ENCODE measurements around the gene GPRC5C. TPM values are rescaled to one million over a fixed set of nuclear protein-coding genes. Genes with fewer than 3 reads are reported as not detected.

Gene GPRC5C
- total RNA-seq, 1 experiment from 2014 or later: 83.2 TPM

GRCh38 chr17:74389937-74390679 lies 41.8 kb upstream of the GPRC5C start:
- Histone ChIP-seq H3K4me1 (0 out of 2 replicates have a peak, but pooled peaks cover 9% of the 10 kb centered on the region), H3K4me3 (ENCODE audit: low read depth, low read length) (no peak overlapping the region), H3K9me3 (no peaks in the 10 kb centered on the region), H3K36me3 (ENCODE audit: control insufficient read depth, insufficient read depth, low read length) (no peaks in the 10 kb centered on the region), H3K27me3 (replicated peaks; ENCODE audit: control insufficient read depth, insufficient read depth, low read length) (no peaks in the 10 kb centered on the region)
- Mint-ChIP-seq H3K9me3 (ENCODE audit: unreplicated experiment) (peaks cover 7% of the 10 kb centered on the region), H3K4me1 (ENCODE audit: low read depth, unreplicated experiment) (no peaks in the 10 kb centered on the region), H3K4me3 (ENCODE audit: unreplicated experiment) (no peak overlapping the region), H3K27ac (ENCODE audit: unreplicated experiment) (no peak overlapping the region), H3K27me3 (ENCODE audit: insufficient read depth, unreplicated experiment) (peaks cover 3% of the 10 kb centered on the region), H3K36me3 (ENCODE audit: insufficient read depth, unreplicated experiment) (no peaks in the 10 kb centered on the region)
- BruUV-seq (replicated peaks): no TSS peak
- no peak for TF ChIP-seq CTCF (IDR thresholded peaks at IDR 0.05; ENCODE audit: insufficient read depth in 1 of 2, low read depth in 1 of 2, low read length in 1 of 2, severe bottlenecking in 1 of 2, unreplicated experiment in 1 of 2)
- CTCF ChIA-PET: interaction anchor here (1.4 kb wide), 1 partner anchor 11 kb away, joined by 5 read pairs; no protein-coding TSS in a partner anchor
- no peak for DNase-seq
- POLR2A ChIA-PET: no interaction called here
- intact Hi-C loops (cut with micrococcal nuclease; ENCODE audit: unreplicated experiment): no loop called here

- CTCF ChIA-PET: interaction anchor here (0.5 to 2.2 kb wide), 4 partner anchors 10 to 568 kb away, joined by 4 to 9 read pairs (median 4); no protein-coding TSS in a partner anchor
- BruUV-seq (replicated peaks): no TSS peak
- Mint-ChIP-seq H3K4me1 (ENCODE audit: low read depth, unreplicated experiment) (peaks cover 6% of the 10 kb centered on the region), H3K27ac (ENCODE audit: unreplicated experiment) (no peak overlapping the region), H3K27me3 (ENCODE audit: insufficient read depth, unreplicated experiment) (peaks cover 3% of the 10 kb centered on the region), H3K9me3 (ENCODE audit: unreplicated experiment) (no peaks in the 10 kb centered on the region), H3K4me3 (ENCODE audit: unreplicated experiment) (no peak overlapping the region), H3K36me3 (ENCODE audit: insufficient read depth, unreplicated experiment) (no peaks in the 10 kb centered on the region)
- Histone ChIP-seq H3K4me3 (ENCODE audit: low read depth, low read length) (no peak overlapping the region), H3K4me1 (peaks cover 9% of the 10 kb centered on the region; the same call in 1 of the 2 replicates), H3K36me3 (ENCODE audit: control insufficient read depth, insufficient read depth, low read length) (no peaks in the 10 kb centered on the region), H3K27me3 (replicated peaks; ENCODE audit: control insufficient read depth, insufficient read depth, low read length) (no peaks in the 10 kb centered on the region), H3K9me3 (no peaks in the 10 kb centered on the region)
- DNase-seq: no peak
- intact Hi-C loops (cut with micrococcal nuclease; ENCODE audit: unreplicated experiment): no loop called here
- POLR2A ChIA-PET: no interaction called here
- TF ChIP-seq CTCF (IDR thresholded peaks at IDR 0.05; ENCODE audit: insufficient read depth in 1 of 2, low read depth in 1 of 2, low read length in 1 of 2, severe bottlenecking in 1 of 2, unreplicated experiment in 1 of 2): no peak
Measured at GRCh38 chr17:74390680-74391653, 40.9 kb upstream of the GPRC5C start.

GRCh38 chr17:74391771-74392170 lies 40.1 kb upstream of the GPRC5C start:
- Mint-ChIP-seq H3K36me3 (ENCODE audit: insufficient read depth, unreplicated experiment) (no peaks in the 10 kb centered on the region), H3K9me3 (ENCODE audit: unreplicated experiment) (no peaks in the 10 kb centered on the region), H3K27me3 (ENCODE audit: insufficient read depth, unreplicated experiment) (peaks cover 3% of the 10 kb centered on the region), H3K27ac (ENCODE audit: unreplicated experiment) (no peak overlapping the region), H3K4me3 (ENCODE audit: unreplicated experiment) (no peak overlapping the region), H3K4me1 (ENCODE audit: low read depth, unreplicated experiment) (peaks cover 6% of the 10 kb centered on the region)
- TF ChIP-seq CTCF (IDR thresholded peaks at IDR 0.05; ENCODE audit: insufficient read depth in 1 of 2, low read depth in 1 of 2, low read length in 1 of 2, severe bottlenecking in 1 of 2, unreplicated experiment in 1 of 2): no peak
- no peaks in the 10 kb centered on the region for H3K36me3 ChIP-seq (ENCODE audit: control insufficient read depth, insufficient read depth, low read length)
- ChIA-PET CTCF (interaction anchor here (0.5 to 2.2 kb wide), 4 partner anchors 11 to 567 kb away, joined by 4 to 9 read pairs (median 4); no protein-coding TSS in a partner anchor), POLR2A (no interaction called here)
- no peak for DNase-seq
- H3K4me3 ChIP-seq (ENCODE audit: low read depth, low read length): no peak overlapping the region
- intact Hi-C loops (cut with micrococcal nuclease; ENCODE audit: unreplicated experiment): no loop called here
- BruUV-seq (replicated peaks): no TSS peak
- H3K4me1 ChIP-seq: peaks cover 2% of the 10 kb centered on the region; the same call in 1 of the 2 replicates
- no peaks in the 10 kb centered on the region for H3K27me3 ChIP-seq (replicated peaks; ENCODE audit: control insufficient read depth, insufficient read depth, low read length)
- no peaks in the 10 kb centered on the region for H3K9me3 ChIP-seq

All from Caco-2 (cell line).